Activated CD4-positive, alpha-beta T cell treated with anti-CD3 and anti-CD28 coated beads for 36 hours (primary cell): ENCODE results near the gene MMP2. TPM values are rescaled to one million over a fixed set of nuclear protein-coding genes. Genes with fewer than 3 reads are reported as not detected.

Source experiments
- ATAC-seq: fragments of 200-7000 bp; cut with Tn5 transposase; one replicate; pipeline ENCODE4 v1.10.0; 2021; ENCODE audit warnings: mild to moderate bottlenecking, moderate library complexity
- CTCF ChIA-PET: fragments of 350-600 bp; sonication (Branson Sonifier 250); formaldehyde crosslinking; loops from one replicate; lab custom pipeline; 2021; ENCODE audit warnings: antibody characterized with exemption; lab: Charles Lee
- POLR2A ChIA-PET: fragments of 350-600 bp; sonication (Branson Sonifier 250); formaldehyde crosslinking; loops from one replicate; lab custom pipeline; 2021; ENCODE audit warnings: antibody characterized with exemption, inconsistent platforms; lab: Charles Lee
- DNase-seq: peaks from one replicate; pipeline ENCODE4 v3.0.0-alpha.2; 2020
- H3K27ac Mint-ChIP-seq: one replicate; pipeline ENCODE4 v1.8.0; 2021; ENCODE audit warnings: mixed read lengths
- H3K27me3 Mint-ChIP-seq: one replicate; pipeline ENCODE4 v1.8.0; 2021; ENCODE audit warnings: mixed read lengths
- H3K36me3 Mint-ChIP-seq: one replicate; pipeline ENCODE4 v1.8.0; 2021; ENCODE audit warnings: low read depth, mixed read lengths
- H3K4me1 Mint-ChIP-seq: one replicate; pipeline ENCODE4 v1.8.0; 2021; ENCODE audit warnings: mixed read lengths
- H3K4me3 Mint-ChIP-seq: one replicate; pipeline ENCODE4 v1.8.0; 2021; ENCODE audit warnings: mild to moderate bottlenecking, moderate library complexity, mixed read lengths
- H3K9me3 Mint-ChIP-seq: one replicate; pipeline ENCODE4 v1.8.0; 2021; ENCODE audit warnings: low read depth, mixed read lengths
- intact Hi-C, 2 experiments: fragments of 100-400 bp; cut with DNase I in 1 of 2; cut with micrococcal nuclease in 1 of 2; formaldehyde crosslinking; loops; one replicate each; pipeline versions ENCODE4 v1.14.2 to v1.15.1; 2022 to 2024; cut with DNase I, micrococcal nuclease
- total RNA-seq, 2 experiments: library from RNA; stranded (reverse); gene quantifications; one replicate each; pipeline ENCODE4 v1.2.3, GENCODE V29; 2021

Gene MMP2
- total RNA-seq, 2 experiments from 2014 or later, result not detected

DNA sequence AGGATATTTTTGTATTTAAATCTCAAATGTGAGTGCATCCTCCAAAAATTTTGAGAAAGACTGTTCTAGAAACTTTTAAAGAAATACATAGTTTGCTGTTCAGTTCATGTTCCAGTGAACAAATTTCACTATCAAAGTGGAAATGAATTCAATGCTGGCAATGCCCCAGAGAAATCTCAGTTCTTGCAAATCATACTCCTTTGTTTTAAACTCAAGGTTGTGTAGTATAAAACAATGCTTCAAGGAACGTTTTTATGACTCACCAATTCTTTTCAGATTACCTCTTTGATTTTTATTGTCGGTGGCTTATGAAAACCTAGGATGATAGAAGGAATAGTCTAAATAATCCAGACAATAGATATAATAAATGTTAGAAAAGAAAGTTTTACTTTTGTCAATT, 47.4 kb downstream of the MMP2 start:
- H3K4me3 Mint-ChIP-seq, result no peak overlapping the region
- POLR2A ChIA-PET, result no interaction called here

DNA sequence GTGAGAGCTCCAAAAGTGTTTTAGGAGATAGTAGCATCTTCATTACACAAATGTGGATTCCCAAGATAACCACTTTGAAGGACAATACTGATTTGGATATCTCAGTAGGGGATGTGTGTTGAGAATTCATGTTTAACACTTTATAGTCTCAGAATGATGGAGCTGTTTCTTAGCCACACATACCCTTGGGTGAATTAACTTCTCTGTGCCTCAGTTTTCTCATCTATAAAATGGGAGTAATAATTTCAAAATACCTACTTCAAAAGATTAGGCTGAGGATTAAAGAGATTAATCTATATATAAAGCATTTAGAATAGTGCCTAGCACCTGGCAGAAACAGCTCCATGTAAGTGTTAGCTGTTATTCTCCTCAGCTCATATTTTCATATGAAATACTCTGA, 48.9 kb downstream of the MMP2 start:
- POLR2A ChIA-PET, result interaction anchor here (0.7 kb wide), 1 partner anchor 429 kb away, joined by 3 read pairs; no protein-coding TSS in a partner anchor
- Mint-ChIP-seq H3K27me3 (no peaks in the 10 kb centered on the region), H3K4me3 (no peak overlapping the region), H3K27ac (no peak overlapping the region), H3K36me3 (no peaks in the 10 kb centered on the region), H3K9me3 (no peaks in the 10 kb centered on the region), H3K4me1 (no peaks in the 10 kb centered on the region)
- CTCF ChIA-PET, result interaction anchor here (1.3 kb wide), 1 partner anchor 63 kb away, joined by 6 read pairs; no protein-coding TSS in a partner anchor
- intact Hi-C loops, result no loop called here
- ATAC-seq (no peak), DNase-seq (no peak)

More for the DNA sequence above, 47.4 kb downstream of the MMP2 start:
- DNase-seq (no peak), ATAC-seq (no peak)
- Mint-ChIP-seq H3K9me3 (peaks cover 6% of the 10 kb centered on the region), H3K27me3 (no peaks in the 10 kb centered on the region), H3K36me3 (no peaks in the 10 kb centered on the region), H3K27ac (no peak overlapping the region), H3K4me1 (no peaks in the 10 kb centered on the region)
- CTCF ChIA-PET, result interaction anchor here (0.9 kb wide), 1 partner anchor 23 kb away, joined by 3 read pairs; no protein-coding TSS in a partner anchor
- intact Hi-C loops, result no loop called here

DNA sequence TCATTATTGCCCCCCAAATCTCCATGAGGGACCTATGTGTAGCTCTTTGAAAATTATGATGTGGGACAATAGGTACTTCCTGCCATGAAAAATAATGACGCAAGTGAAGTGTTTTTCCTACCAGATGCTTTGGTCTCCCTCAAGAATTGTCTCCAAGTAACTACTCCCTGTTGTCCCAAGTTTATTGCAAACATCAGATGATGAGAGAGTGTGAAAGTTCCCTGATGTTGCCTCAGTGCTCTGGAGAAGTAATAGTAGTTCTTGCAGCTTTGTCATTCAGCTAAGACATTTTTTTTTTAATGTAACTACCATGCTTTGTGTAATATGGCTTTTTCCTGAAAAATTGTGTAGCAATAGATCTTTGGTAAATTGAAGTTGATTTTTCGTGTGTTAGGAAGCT, 50.0 kb downstream of the MMP2 start:
- ChIA-PET POLR2A (no interaction called here), CTCF (no interaction called here)
- ATAC-seq (no peak), DNase-seq (no peak)
- no peaks in the 10 kb centered on the region for H3K27me3 Mint-ChIP-seq
- H3K4me3 Mint-ChIP-seq, result no peak overlapping the region
- H3K9me3 Mint-ChIP-seq, result no peaks in the 10 kb centered on the region
- H3K27ac Mint-ChIP-seq, result no peak overlapping the region
- no peaks in the 10 kb centered on the region for H3K4me1 Mint-ChIP-seq
- intact Hi-C loops, result no loop called here
- H3K36me3 Mint-ChIP-seq, result no peaks in the 10 kb centered on the region

DNA sequence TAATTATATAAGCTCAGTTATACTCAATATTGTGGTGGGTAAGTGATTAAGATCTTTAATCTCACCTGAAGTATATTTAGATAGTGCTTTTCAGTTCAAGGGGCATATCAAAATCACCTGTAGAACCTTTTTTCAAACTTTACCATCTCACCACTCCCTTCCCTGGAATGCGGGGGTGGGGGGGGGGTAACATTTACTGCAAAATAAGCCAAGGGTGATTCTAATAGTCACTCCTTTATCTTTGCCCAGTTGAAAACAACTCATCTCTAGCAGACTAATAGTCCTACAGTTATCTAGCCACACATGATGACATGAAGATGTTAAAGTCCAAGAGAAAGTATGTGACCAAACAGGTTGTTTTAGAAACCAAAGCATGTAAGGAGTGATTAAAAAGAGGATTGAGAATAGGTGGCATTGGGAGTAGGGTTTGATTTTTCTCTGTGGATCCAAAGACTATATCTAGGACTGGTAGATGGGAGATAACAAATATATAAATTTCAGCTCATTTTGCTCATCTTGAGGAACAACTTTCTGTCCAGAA, 51.4 kb downstream of the MMP2 start:
- no peak for DNase-seq
- no peak for ATAC-seq
- H3K4me1 Mint-ChIP-seq, result no peaks in the 10 kb centered on the region
- H3K36me3 Mint-ChIP-seq, result no peaks in the 10 kb centered on the region
- CTCF ChIA-PET, result no interaction called here
- H3K27me3 Mint-ChIP-seq, result no peaks in the 10 kb centered on the region
- POLR2A ChIA-PET, result no interaction called here
- H3K27ac Mint-ChIP-seq, result no peak overlapping the region
- no peak overlapping the region for H3K4me3 Mint-ChIP-seq
- intact Hi-C loops, result no loop called here
- no peaks in the 10 kb centered on the region for H3K9me3 Mint-ChIP-seq

DNA sequence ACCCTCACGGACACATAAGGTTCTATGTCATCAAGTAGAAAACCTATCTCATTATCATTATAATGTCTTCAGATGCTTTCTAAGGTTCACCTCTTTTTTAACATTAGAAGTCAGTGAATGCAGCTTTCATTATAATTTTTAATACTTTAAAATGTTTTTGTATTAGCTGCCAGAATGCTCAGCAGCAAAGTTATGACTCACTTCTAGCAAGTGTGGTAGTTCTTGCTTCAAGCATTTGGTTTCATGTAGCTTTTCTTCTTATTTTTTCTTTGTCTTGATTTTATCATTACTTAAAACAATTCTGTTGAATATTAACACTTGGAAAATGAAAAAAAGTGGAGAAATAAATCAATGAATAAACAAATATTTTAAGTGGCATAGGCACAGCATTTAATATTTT, 53.2 kb downstream of the MMP2 start:
- no peaks in the 10 kb centered on the region for H3K27me3 Mint-ChIP-seq
- CTCF ChIA-PET, result interaction anchor here (1.8 kb wide), 1 partner anchor 68 kb away, joined by 6 read pairs; no protein-coding TSS in a partner anchor
- no peak overlapping the region for H3K27ac Mint-ChIP-seq
- intact Hi-C loops, result no loop called here
- no peaks in the 10 kb centered on the region for H3K9me3 Mint-ChIP-seq
- no peaks in the 10 kb centered on the region for H3K36me3 Mint-ChIP-seq
- ATAC-seq (no peak), DNase-seq (no peak)
- POLR2A ChIA-PET, result no interaction called here
- no peaks in the 10 kb centered on the region for H3K4me1 Mint-ChIP-seq
- no peak overlapping the region for H3K4me3 Mint-ChIP-seq

DNA sequence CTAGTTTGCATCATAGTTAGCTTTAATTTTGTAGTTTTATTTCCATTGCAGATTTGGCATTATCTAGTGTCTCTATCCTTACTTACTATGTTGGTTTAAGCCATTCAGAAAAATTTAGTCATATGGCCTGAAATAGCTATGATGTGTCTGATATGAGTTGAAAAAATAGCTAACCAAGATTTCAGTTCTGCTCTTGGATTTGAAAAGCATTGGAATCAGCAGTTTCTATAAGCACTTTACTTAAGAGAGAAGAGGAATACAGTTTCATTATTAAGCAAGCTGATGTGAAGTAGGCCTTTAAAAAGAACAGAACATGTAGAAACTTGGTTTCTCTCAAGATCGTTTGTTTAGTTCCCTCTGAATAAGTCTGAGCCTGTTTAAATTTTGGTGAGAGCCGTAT, 55.8 kb downstream of the MMP2 start:
- ATAC-seq (no peak), DNase-seq (no peak)
- no peaks in the 10 kb centered on the region for H3K27me3 Mint-ChIP-seq
- no peaks in the 10 kb centered on the region for H3K36me3 Mint-ChIP-seq
- intact Hi-C loops, result no loop called here
- H3K4me3 Mint-ChIP-seq, result no peak overlapping the region
- ChIA-PET POLR2A (no interaction called here), CTCF (interaction anchor here (0.6 to 1.2 kb wide), 2 partner anchors 13 to 58 kb away, joined by 3 to 4 read pairs; no protein-coding TSS in a partner anchor)
- no peaks in the 10 kb centered on the region for H3K9me3 Mint-ChIP-seq
- no peaks in the 10 kb centered on the region for H3K4me1 Mint-ChIP-seq
- no peak overlapping the region for H3K27ac Mint-ChIP-seq

DNA sequence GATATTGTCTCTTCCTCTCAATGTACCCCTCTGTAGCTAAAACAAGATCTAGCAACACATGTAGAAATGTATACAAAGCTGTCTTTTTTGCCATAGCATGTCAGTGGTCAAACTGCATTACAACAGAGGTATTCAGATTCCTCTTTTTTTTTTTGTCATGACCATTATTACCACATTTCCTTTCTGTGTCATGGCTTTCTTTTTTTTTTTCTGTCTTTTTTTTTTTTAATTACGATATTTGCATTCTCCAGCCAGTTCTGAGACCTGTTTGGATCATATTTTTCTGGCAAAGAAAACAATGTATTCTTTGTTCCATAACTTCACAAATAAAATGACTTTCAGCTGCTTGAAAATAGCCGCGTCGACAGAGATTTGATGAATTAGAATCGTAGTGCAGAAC, 60.1 kb downstream of the MMP2 start:
- no peak overlapping the region for H3K27ac Mint-ChIP-seq
- CTCF ChIA-PET, result interaction anchor here (0.7 kb wide), 1 partner anchor 74 kb away, joined by 3 read pairs; no protein-coding TSS in a partner anchor
- H3K4me1 Mint-ChIP-seq, result no peaks in the 10 kb centered on the region
- H3K4me3 Mint-ChIP-seq, result no peak overlapping the region
- intact Hi-C loops, result no loop called here
- DNase-seq (no peak), ATAC-seq (no peak)
- H3K9me3 Mint-ChIP-seq, result no peaks in the 10 kb centered on the region
- H3K27me3 Mint-ChIP-seq, result no peaks in the 10 kb centered on the region
- H3K36me3 Mint-ChIP-seq, result no peaks in the 10 kb centered on the region
- POLR2A ChIA-PET, result interaction anchor here (0.6 kb wide), 2 partner anchors 79 to 732 kb away, joined by 4 to 6 read pairs; no protein-coding TSS in a partner anchor

DNA sequence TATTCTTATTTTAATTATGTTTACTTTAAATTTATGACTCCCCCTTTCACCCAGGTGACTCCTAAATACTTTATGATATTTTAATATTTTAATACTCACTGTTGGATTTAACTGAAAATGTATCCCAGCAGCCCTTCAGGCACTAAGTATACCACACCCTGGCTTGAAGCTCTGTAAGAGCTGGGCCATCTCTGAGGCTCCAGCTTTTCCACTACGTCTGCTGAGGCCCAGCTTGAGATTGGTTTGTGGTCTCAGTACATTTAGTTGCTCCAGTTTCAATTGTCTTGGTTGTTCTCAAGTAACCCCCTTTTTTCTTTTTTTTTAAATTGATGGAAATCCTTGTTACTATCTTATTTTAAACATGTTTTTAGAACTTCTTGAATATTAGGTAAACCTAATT, 60.5 kb downstream of the MMP2 start:
- no peaks in the 10 kb centered on the region for H3K9me3 Mint-ChIP-seq
- POLR2A ChIA-PET, result no interaction called here
- intact Hi-C loops, result no loop called here
- no peak overlapping the region for H3K27ac Mint-ChIP-seq
- H3K36me3 Mint-ChIP-seq, result no peaks in the 10 kb centered on the region
- H3K27me3 Mint-ChIP-seq, result no peaks in the 10 kb centered on the region
- DNase-seq, result no peak
- CTCF ChIA-PET, result interaction anchor here (0.7 kb wide), 1 partner anchor 75 kb away, joined by 3 read pairs; no protein-coding TSS in a partner anchor
- no peak for ATAC-seq
- no peaks in the 10 kb centered on the region for H3K4me1 Mint-ChIP-seq
- no peak overlapping the region for H3K4me3 Mint-ChIP-seq

DNA sequence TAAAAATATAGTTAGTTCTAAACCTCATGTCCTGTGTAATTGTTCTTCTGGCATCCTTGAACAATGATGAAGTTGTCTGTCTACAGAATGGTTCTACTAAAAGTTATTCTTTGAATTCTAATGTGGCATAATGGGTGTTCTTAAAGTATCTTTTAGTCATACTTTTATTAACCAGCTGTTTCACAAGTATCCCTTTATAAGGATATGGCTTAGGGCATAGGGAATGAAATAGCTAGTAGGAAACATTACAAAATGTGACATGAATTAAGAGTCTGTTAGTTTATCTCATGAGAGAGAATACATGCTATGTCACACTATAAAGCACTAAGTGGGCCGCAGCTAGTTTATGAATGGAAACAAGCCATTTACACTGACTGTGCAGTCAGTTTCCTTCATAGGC, 61.2 kb downstream of the MMP2 start:
- H3K4me3 Mint-ChIP-seq, result no peak overlapping the region
- no peaks in the 10 kb centered on the region for H3K27me3 Mint-ChIP-seq
- ChIA-PET POLR2A (no interaction called here), CTCF (interaction anchor here (0.8 kb wide), 1 partner anchor 68 kb away, joined by 3 read pairs; no protein-coding TSS in a partner anchor)
- no peaks in the 10 kb centered on the region for H3K36me3 Mint-ChIP-seq
- DNase-seq, result no peak
- no peak for ATAC-seq
- H3K4me1 Mint-ChIP-seq, result no peaks in the 10 kb centered on the region
- intact Hi-C loops, result loop anchor here in 1 of 2 experiments (10.0 kb wide), 1 partner anchor 305 kb away; no protein-coding TSS in a partner anchor
- H3K9me3 Mint-ChIP-seq, result no peaks in the 10 kb centered on the region
- no peak overlapping the region for H3K27ac Mint-ChIP-seq

DNA sequence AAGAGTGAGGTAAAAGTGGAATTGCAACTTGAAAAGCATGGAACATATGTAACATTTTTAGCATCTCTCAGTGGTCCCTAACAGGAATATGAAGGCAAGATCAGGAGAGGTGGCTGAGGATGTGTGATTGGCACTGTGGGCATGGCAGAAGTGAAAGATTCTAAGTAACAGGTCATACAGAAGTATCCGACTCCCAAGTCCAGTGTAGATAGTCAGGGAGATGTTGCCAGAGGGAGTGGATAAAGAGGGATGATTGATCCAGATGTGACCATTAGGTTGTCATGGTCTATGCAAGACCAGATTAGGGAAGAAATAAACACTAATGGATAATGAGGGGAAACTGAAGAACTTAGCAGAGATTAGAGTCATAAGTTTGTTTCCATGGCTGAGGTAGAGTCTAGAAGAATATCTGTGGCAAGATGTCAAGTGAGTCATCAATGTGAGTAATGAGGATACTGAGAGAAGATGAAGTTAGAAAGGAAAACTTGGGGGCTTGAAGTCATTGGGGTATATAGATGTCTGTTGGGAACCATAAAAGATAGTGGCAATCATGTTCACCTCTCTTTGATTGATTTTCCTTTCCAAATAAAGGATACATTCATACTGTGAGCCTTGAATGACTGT, 63.6 kb downstream of the MMP2 start:
- Mint-ChIP-seq H3K9me3 (no peaks in the 10 kb centered on the region), H3K27ac (no peak overlapping the region), H3K27me3 (no peaks in the 10 kb centered on the region), H3K4me1 (no peaks in the 10 kb centered on the region), H3K4me3 (no peak overlapping the region), H3K36me3 (no peaks in the 10 kb centered on the region)
- ATAC-seq (peak; percentile 70), DNase-seq (no peak)
- CTCF ChIA-PET, result interaction anchor here (1.3 kb wide), 1 partner anchor 78 kb away, joined by 3 read pairs; no protein-coding TSS in a partner anchor
- intact Hi-C loops, result loop anchor here (1.0 to 10.0 kb wide), 3 partner anchors 77 to 302 kb away; no protein-coding TSS in a partner anchor
- POLR2A ChIA-PET, result no interaction called here

DNA sequence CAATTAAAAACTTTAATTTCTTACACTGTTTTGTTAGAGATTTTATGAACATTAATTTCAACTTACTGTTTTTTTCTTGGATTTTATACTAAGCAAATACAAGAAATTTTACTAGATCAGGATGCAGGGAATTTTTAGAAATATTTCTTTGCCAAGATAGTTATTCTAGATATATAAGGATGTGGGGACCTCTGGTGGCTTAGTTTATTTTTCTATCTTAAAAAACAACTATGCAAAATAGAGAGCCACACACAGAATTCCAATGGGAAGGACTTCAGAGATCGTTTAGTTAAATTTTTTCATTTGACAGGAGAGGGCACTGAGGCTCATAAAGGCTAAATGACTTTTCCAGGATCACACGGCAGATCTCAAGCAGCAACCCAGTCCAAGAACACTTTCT, 64.5 kb downstream of the MMP2 start:
- intact Hi-C loops, result loop anchor here (1.0 to 10.0 kb wide), 3 partner anchors 78 to 301 kb away; no protein-coding TSS in a partner anchor
- Mint-ChIP-seq H3K4me3 (no peak overlapping the region), H3K27me3 (no peaks in the 10 kb centered on the region), H3K36me3 (no peaks in the 10 kb centered on the region), H3K9me3 (no peaks in the 10 kb centered on the region), H3K27ac (no peak overlapping the region), H3K4me1 (no peaks in the 10 kb centered on the region)
- DNase-seq, result no peak
- ATAC-seq, result no peak
- ChIA-PET CTCF (interaction anchor here (2.1 kb wide), 1 partner anchor 77 kb away, joined by 27 read pairs; no protein-coding TSS in a partner anchor), POLR2A (no interaction called here)

DNA sequence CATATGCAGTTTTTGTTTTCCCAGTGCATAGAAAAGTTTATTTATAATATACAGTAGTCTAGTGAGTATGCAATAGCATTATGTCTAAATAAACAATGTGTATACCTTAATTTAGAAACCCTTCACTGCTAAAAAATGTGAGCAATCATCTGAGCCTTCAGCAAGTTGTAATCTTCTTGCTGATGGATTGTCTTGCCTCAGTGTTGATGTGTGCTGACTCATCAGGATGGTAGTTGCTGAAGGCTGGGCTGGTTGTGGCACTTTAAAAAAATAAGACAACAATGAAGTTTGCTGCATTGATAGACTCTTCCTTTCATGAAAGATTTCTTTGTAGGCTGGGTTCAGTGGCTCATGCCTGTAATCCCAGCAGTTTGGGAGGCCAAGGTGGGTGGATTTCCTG, 73.6 kb downstream of the MMP2 start:
- DNase-seq, result no peak
- H3K4me3 Mint-ChIP-seq, result no peak overlapping the region
- H3K27me3 Mint-ChIP-seq, result peaks cover 2% of the 10 kb centered on the region
- H3K4me1 Mint-ChIP-seq, result no peaks in the 10 kb centered on the region
- H3K27ac Mint-ChIP-seq, result no peak overlapping the region
- no peaks in the 10 kb centered on the region for H3K9me3 Mint-ChIP-seq
- CTCF ChIA-PET, result no interaction called here
- H3K36me3 Mint-ChIP-seq, result no peaks in the 10 kb centered on the region
- POLR2A ChIA-PET, result no interaction called here
- intact Hi-C loops, result no loop called here
- no peak for ATAC-seq
